GM21528 (cell line): ENCODE data around the gene ATP8A2.

ENCODE experiments used
- ATAC-seq: cut with Tn5 transposase; IDR thresholded peaks from one replicate; pipeline ENCODE4 v1.9.1; 2021; ENCODE audit warnings: mild to moderate bottlenecking, moderate library complexity; ENCODE audit not compliant: unreplicated experiment, low FRiP score

ATP8A2 gene

DNA sequence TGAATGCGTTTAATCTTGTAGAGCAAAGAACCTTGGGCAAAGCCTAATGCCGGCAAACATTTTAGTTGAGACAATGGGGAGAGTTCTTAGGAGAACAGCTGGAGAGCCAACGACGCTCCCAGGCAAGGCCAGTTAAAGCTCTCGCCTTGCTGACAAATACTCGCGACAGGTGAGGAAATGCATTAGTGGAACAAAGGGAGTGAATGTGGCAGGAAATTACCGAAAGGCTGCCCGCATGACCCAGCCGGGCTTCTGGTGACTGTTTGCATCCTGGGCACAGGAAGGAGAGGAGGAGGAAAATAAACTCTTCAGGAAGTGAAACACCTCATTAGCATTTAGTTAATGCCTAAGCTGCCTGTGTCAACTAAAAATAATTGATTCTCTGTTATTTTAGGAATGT lies 605.4 kb downstream of the ATP8A2 start:
- ATAC-seq, result no peak

DNA sequence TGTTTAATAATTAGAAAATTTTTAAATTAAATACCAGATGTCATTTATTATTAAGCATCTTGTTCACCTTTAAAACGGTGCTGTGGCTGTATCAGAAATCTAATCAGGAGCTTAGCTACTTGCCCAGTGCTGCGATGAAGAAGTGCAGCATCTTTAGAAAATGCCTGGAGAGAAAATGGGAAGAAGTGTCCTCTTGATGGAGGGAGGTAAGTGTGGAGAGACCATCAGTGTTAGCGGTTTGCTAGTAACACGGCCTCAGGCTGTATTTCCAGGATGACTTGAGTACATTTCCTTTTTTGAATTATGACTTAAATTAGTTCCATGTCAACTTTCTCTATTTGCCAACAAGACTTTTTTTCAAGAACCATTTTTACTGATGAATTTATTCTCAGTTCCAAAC lies 605.9 kb downstream of the ATP8A2 start:
- no peak for ATAC-seq

DNA sequence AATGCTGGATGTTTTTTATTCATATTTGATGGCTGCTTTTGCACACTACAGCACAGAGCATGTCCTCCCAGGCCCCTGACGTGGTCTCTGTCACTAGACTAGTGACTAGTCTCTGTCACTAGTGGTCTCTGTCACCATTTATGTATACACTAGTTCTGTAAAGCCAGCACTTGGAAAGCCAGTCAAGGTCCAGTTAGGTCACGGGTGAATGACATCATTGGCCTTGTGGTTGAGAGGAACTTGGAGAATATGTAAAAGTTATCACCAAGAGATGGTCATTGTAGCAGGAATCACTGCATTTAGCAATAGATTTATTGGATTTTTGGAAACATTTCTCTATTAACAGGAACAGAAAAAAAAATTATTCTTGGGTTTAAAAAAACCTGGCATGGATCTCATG lies 607.2 kb downstream of the ATP8A2 start:
- ATAC-seq, result no peak

DNA sequence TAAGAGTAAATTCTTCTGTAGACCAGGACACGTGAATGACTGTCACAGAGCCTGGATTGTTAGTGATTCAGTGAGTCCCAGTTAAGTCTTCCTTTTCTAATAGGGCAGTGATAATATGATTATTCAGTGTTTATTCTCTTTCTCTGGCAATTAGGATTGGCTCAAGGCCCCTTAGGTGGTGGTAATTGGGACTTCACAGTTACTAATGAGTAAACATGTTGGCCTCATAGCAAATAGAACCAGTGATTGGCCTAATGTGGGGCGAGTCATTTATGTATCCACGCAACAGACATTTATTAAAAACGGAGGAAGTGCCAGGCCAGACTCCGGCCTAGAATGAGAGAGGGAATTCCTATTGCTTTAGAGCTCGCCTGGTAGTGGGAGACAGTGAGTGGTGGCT lies 607.6 kb downstream of the ATP8A2 start:
- no peak for ATAC-seq

DNA sequence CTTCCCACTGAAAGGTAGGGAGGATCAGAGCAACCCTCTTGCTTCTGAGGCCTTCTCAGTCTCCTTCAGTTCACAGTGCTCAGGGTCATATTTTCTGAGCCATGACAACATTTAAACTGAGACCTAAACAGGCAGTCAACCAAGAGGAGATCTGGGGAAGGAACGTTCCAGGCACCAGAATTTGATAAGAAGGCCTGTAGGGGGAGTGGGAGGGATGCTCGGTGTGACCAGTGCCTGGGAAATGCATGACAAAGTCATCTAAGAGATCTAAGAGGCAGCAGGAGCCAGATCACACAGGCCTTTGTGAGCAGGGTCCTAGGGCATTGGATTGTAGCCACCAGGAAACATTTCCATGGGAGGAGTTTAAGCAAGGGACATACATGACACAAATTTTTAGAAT lies 608.5 kb downstream of the ATP8A2 start:
- ATAC-seq, result no peak

DNA sequence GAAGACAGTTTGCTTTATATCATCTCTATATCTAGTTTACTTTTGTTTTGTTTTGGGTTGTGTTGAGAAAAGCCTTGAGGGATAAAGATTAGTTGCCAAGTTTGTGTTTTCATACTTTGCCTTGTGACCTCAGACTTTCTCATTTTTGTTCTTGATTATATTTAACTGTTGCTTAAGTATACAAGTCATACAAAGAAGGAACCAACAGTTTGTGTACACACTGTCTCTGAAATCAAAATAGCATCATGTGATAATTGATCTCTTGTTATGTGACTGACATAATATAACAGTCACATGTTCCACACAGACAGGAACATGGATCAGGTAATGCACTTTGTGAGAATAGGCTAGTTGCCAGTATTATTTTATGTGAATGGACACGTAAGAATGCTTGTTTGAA lies 609.3 kb downstream of the ATP8A2 start:
- no peak for ATAC-seq

DNA sequence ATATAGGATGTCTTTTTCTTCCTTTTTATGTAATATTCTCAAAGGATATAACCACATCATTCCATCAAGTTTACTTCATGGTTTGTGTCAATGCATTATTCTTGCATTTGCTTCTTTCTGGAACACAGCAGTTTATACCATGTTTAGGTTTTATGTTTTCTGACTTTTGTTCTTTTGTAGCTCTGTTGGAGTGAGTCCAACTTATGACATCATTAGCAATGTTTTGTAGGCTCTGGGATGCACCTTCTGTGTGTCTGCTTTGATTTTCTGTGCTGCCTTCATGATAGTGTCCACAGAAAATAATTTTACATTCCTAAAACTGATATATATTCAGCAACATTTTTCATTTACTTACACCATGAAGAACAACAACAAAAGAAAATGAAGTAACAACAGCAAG lies 611.1 kb downstream of the ATP8A2 start:
- ATAC-seq, result no peak

DNA sequence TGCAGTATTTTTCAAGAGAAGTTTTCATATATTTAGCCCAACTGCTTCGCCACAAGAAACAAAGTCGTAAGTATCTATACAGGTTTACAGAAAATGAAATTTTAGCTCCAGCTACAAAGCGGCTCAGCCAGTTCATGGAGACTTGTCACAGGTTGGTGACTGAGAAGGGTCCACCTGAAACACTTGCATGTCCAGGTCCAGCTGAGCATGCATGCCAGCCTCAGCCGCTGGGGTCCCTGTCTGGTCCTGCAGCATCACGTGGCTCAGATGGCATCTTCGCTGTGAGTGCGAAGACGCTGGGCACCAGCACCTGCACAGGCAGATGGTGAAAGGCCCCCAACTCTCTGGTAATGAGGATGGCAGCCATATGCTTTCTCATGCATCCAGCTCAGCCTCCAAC lies 616.2 kb downstream of the ATP8A2 start:
- ATAC-seq, result no peak

DNA sequence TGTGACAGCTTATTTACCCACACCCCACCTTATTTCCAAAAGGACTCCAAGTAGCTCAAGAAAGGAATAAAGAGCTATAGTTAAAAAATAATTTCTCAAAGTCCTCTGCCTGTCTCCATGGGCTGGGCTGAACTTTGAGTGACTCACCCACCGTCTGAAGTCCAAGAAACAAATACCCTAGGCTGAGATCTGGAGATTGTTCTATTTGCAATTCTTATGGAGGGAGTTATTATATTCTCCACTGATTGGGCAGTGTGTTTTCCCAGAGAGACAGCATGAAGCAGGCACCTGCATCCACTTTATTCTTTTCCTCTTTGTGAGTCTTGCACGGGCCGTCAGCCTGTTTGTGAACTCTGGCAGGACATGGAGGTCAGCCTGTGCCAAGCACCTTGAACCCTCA lies 616.9 kb downstream of the ATP8A2 start:
- no peak for ATAC-seq

DNA sequence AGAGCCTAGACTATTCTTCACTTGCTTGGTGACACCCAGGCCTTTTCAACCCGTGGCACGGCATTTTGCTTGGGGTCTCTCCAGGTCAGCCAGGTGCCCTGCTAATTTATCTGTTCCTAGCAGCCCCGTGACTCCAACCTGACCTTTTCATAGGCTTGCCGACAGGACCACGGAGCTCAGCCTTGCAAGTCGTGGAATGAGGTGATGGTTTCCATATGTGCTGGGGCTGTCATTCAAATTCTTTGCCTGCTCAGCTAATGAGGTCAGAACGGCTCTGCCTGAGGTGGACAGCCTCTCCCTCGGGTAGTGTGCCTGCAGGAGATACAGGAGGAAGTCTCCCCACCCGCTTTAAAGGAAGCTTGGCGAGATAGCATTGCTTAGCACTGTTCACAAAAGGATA lies 619.0 kb downstream of the ATP8A2 start:
- no peak for ATAC-seq

DNA sequence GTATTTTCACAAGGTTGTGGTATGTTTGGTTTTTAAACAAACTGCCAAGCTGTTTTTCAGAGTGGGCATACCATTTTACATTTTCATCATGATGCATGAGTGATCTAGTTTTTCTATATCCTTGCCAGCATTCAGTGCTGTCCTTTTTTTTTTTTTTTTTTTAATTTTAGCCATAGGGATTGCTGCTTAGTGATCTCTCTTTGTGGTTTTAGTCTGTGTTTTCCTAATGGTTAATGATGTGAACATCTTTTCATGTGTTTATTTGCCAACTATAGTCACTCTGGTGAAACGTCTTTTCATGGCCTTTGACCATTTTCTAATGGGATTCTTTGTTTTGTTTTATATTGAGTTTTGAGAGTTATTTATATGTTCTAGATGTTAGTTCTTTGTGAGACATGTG lies 620.3 kb downstream of the ATP8A2 start:
- ATAC-seq, result no peak

DNA sequence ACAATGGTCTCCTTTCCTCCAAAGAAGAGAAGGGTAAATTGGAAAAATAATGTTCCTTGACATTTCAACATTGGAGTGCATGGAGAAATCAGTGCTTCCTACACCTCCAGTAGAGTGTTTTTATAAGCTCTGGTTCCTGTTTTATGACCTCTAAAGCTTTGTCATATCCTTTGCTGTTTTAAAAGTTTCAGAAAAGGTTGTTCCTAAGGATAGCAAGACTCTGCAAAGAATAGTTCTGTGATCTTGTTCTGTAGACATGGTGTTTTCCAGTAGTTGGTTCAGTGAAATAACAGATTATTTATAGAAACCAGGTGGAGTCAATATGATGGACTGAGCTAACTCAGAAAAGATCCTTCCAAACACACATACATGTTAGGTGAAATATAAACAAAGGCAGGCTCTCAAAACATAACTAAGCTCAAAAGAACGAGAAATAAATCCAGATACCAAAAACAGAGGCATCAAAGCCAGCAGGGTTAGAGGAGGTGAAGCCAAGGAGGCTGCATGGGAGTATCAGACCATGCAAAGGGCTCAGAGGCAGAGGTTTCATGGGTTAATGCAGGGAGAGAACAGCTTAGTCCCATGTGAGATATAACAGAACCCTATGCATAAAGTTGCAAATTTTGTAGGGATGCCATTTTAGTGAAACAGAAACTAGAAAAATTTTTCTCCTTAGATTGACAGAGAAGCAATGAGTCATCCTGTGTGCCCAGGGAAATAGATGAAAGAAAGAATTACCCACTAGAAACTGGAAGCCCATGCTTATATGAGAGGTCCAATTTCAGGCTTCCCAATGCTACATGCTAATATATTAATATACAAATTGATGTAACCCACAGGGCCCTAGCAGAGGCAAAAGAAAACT lies 635.7 kb downstream of the ATP8A2 start:
- ATAC-seq, result no peak

DNA sequence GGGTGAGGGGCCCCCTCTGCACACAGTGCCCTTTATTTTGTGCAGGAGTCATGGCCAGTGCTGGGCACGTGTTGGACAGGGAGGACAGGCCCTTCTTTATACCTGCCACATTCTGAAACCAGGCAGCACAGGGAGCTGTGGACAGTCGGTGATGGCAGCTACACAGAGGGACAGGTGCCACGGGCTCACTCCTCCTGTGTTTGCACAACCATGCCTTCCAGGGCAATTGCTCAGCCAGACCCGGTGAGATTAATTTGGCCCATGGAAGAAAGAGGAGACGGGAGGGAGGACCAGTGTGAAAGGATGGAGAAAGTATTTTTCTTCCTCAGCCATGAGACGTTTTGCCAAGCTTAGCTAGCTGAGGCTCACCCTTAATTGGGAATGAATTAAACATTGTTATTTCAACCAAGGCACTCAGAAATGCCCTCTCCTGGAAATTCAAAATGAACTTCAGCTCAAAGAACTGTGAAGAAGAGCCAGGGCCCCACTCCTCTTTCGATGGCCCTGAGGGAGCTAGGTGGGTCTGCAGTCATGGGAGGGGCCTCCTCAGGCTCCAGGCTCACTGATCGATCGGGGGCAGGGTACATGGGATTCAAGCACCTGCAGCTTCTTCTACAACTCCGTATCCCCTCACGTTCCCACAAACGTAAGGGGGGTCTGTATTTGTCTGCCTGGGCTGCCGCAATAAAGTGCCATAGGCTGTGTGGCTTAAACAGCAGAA lies 638.9 kb downstream of the ATP8A2 start:
- no peak for ATAC-seq

DNA sequence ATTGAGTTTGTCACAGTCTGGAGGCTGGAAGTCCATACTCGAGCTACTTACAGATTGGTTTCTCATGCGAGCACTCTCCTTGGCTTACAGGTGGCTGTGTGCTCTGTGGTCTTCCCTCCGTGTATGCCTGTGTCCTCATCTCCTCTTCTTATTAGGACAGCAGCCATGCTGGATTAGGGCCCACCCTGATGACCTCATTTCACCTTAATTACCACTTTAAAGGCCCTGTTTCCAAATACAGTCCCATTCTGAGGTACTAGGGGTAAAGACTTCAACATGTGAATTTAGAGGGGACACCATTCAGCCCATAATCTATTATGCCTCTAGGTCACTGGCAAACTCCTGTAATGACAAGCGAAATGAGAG lies 639.4 kb downstream of the ATP8A2 start:
- no peak for ATAC-seq

DNA sequence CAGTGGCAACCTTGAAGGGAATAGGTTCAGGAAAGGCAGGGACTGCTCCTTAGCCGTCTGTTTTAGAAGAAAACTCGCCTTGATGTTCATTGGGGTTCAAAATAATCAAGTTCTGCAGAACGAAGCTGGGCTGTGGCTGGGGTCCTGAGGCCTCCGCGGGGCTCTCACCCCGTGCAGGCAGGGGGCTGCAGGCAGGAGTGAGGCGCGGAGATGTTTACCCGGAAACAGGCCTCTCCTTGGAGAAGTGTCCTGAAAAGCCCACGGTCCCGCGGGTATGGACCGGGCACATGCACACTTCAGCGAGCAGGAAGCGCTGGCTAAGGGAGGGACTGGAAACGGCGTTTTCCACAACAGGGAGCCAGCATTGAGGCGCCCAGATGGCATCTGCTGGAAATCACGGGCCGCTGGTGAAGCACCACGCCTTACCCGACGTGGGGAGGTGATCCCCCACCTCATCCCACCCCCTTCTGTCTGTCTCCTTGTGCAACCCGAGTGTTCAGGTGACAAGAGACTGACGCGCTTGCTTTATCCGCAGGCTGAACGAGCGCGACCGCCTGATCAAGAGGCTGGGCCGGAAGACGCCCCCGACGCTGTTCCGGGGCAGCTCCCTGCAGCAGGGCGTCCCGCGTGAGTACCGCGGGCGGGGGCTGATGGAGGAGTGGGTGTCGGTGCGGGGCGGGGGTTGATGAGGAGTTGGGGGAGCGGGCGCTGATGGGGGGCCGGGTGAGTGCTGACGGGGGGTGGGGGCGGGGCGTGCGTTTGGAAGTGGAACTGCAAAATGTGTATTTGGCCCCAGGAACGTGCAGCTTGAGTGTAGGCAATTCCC lies 640.4 kb downstream of the ATP8A2 start:
- no peak for ATAC-seq

DNA sequence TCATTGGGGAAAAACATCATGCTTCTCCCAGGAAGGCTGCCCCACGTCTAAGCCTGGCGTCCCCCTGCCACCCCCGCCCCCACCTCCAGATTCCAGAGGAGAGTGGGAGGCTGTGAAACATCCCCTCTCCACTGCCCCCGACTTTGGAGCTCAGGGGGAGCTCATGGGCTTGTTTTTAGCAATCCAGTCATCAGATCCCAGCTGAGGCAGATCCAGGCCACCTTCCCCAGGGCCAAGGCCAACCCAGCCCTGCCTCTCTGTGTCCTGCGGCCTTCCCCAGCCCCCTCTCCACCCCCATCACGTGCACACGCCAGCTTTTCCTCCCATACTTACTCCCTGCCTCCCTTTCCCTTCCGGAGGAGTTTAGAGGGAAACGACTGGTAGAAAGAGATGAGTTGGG lies 641.2 kb downstream of the ATP8A2 start:
- ATAC-seq, result no peak

DNA sequence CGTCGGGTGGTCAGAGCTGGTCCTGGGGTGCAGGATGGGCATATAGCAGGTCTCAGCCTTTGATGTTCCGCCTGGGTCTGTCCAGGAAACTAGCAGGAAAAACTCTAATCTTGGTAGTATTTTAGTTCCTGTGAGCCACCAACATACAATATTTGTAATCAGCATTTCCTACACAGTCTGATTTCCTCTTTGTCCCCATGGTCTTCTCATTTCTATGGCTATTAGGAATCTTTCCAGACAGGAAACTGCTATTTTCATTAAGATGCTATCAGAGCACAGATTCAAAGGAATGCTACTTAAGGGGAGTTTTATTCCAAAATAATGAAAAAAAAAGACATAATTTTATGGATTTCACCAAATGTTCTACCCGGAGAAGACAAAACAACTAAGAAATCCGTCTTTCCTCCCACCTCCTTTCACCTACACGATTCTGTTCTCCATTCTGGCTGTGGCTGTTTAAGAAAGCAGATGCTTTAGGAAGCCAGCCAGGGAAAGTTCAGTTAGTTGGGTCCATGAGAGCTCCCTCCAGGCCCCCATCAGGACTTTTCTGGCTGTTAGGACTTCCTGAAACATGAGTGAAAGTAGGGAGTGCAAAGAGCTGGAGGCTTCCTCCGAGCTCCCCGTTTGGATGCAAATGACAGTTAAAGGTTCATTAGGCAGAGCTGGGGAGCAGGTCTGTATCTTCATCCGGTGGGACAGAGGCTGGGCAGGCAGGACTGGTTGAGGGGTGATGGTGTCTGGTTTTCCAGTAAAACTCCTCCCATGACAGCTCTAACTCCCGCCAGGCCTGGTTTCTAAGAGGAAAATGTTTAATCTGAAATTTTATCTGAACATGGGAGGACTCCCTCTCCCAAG lies 643.7 kb downstream of the ATP8A2 start:
- ATAC-seq, result no peak

DNA sequence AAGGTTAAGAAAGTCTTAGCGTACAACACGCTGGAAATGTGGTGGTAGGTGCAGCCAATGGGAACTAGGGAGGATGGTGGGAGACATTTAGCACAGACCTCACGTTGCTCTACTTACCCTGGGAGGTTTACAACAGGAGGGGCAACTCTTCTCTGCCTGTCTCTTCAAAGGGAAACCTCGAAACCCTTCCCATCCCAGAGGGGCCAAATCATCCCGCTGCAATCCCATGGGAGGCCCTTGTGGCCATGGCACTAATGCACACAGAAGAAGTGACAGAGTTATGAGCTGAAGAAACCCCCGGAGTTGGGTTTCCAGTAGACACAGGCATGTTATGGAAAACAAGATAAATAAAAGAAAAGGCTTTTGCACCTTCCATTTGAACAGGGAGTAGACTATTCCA lies 644.4 kb downstream of the ATP8A2 start:
- ATAC-seq, result no peak

DNA sequence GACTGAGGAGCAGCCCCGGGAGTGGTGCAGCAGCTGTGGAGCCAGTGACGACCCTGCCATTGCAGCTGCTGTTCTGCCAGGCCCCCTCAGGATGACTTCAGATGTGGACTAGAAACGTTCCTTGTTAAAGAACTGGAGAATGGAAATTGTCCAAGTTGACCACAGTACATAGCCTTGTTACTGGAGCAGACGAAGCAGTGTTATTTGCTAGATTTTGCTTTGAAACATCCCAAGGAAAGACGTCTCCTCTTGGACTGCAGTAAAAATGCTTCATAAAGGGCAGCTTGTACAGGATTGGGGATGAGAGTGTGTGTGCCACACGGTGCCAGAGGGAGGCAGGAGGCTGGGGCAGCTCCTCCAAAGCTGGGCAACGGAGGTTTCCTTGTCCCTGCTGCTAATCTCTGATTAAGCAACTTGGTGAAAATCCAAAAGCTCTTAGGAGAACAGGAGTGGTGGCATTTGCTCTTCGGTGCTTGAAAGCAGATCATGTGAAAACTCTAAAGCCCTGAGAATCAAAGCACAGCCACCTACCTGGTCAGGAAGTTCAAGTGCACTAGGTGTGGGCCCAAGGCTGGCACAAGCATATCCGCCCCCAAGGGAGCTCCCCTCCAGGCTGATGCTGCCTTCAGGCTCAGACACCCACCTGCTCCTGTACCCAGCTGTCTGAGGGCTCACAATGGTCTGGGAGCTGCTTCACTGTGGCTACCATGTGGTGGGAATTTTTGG lies 645.6 kb downstream of the ATP8A2 start:
- ATAC-seq, result no peak
